HL-60 (cell line): ENCODE results near the gene NKAIN4.

ENCODE experiments used
- CTCF ChIP-seq: IDR thresholded peaks from one replicate; pipeline ENCODE4 v1.5.1; 2011; ENCODE audit warnings: low read length, control low read depth, inconsistent platforms; ENCODE audit not compliant: insufficient read depth
- GABPA ChIP-seq: IDR thresholded peaks from 2 replicates; pipeline ENCODE4 v1.6.1; 2012; ENCODE audit warnings: low read depth
- POLR2AphosphoS5 ChIP-seq: IDR thresholded peaks from 2 replicates; pipeline ENCODE4 v1.6.1; 2012; ENCODE audit warnings: low read depth
- REST ChIP-seq: IDR thresholded peaks from 2 replicates; pipeline ENCODE4 v1.6.1; 2012; ENCODE audit warnings: low read depth; ENCODE audit not compliant: insufficient replicate concordance
- SPI1 ChIP-seq: IDR thresholded peaks from 2 replicates; pipeline ENCODE4 v1.6.1; 2012; ENCODE audit warnings: low read depth, mild to moderate bottlenecking, borderline replicate concordance

- TF ChIP-seq CTCF, result no peak
- TF ChIP-seq SPI1, result no peak
- no peak for TF ChIP-seq REST
- no peak for TF ChIP-seq GABPA
- no peak for TF ChIP-seq POLR2AphosphoS5
These were observed 35.4 kb downstream of the NKAIN4 start for GRCh38 chr20:63218701-63219446.
